Hepatocyte (in vitro differentiated cells): ENCODE measurements around the gene C20orf96.

Experiments used
- CTCF ChIP-seq: fragments of 200-600 bp; sonication (generic); IDR thresholded peaks from 2 replicates; pipeline ENCODE4 v1.5.1; 2016; ENCODE audit warnings: antibody characterized with exemption, mild to moderate bottlenecking; ENCODE audit not compliant: poor library complexity
- EZH2phosphoT487 ChIP-seq: fragments of 200-600 bp; sonication (generic); IDR thresholded peaks from one replicate; pipeline ENCODE4 v1.6.1; 2018; ENCODE audit warnings: antibody characterized with exemption, mild to moderate bottlenecking, low read depth, moderate library complexity; ENCODE audit not compliant: unreplicated experiment, severe bottlenecking

- TF ChIP-seq CTCF = no peak
- no peak for TF ChIP-seq EZH2phosphoT487
Measured at GRCh38 chr20:300345-300990, 9.9 kb upstream of the C20orf96 start.
